Gastrocnemius medialis (tissue), 4 donors: Measurements from ENCODE around the gene DHRSX.

ENCODE experiments used
- CTCF ChIP-seq, 5 experiments: fragments of 450-650 bp in 3 of 5; fragments of 200-600 bp in 2 of 5; sonication (generic) in 2 of 5; IDR thresholded peaks in 4 of 5; conservative IDR thresholded peaks in 1 of 5; 1 replicate in 4 of 5; 2 replicates in 1 of 5; pipeline ENCODE4 v1.5.1; 2016 to 2019; ENCODE audit warnings: antibody characterized with exemption in 5 of 5, mild to moderate bottlenecking in 3 of 5, moderate library complexity in 3 of 5
- POLR2A ChIP-seq, 2 donors: fragments of 450-650 bp; IDR thresholded peaks; one replicate each; pipeline ENCODE4 v1.6.1; 2017; ENCODE audit warnings: antibody characterized with exemption in 2 of 2, mild to moderate bottlenecking in 2 of 2, moderate library complexity in 2 of 2

- TF ChIP-seq POLR2A (IDR thresholded peaks at IDR 0.05) (no peak), CTCF (IDR thresholded peaks at IDR 0.05 in 4 of 5, conservative IDR thresholded peaks at IDR 0.05 in 1 of 5) (no peak)
Observed at GRCh38 chrX:2226906-2227656, 273.7 kb downstream of the DHRSX start.
